ENCODE measurements around the gene TNFSF9. TPM values are rescaled to one million over a fixed set of nuclear protein-coding genes. Genes with fewer than 3 reads are reported as not detected.
A peak's percentile ranks its signal among the peaks of the same experiment; 100 is the strongest.

The TNFSF9 gene
- total and polyA plus RNA-seq, 2 of the 8 experiments (the other 6 are each of a cell fraction or from before 2014, with no cell fraction given), result 1.7 to 4.4 TPM

GRCh38 chr19:6576869-6577475 is 46.1 kb downstream of the TNFSF9 start:
- Histone ChIP-seq H2BK5ac (ENCODE audit: low read depth, low read length) (peak overlapping the region; percentile 98), H3K27me3 (replicated peaks in 1 of 4; ENCODE audit: control insufficient read depth in 3 of 4, extremely low read depth in 1 of 4, insufficient read depth in 3 of 4, low read length in 3 of 4) (no peaks in the 10 kb centered on the region), H2BK120ac (replicated peaks; ENCODE audit: low read depth, low read length) (peak overlapping the region; percentile 95), H3K4me1 (replicated peaks in 1 of 4; ENCODE audit: control insufficient read depth in 3 of 4, insufficient read depth in 4 of 4, low read length in 3 of 4) (peaks cover 0 to 4% (median 0%) of the 10 kb centered on the region in 4 experiments; a peak in 3 of 7 replicates), H2AK5ac (ENCODE audit: low read depth, low read length) (no peak overlapping the region), H4K5ac (ENCODE audit: insufficient read length, low read depth, low read length) (peak overlapping the region; percentile 44), H2AFZ (ENCODE audit: low read length) (no peak overlapping the region), H3K27ac (ENCODE audit: low read depth, low read length) (no peak overlapping the region; the same call in 1 of the 2 replicates), H3K56ac (replicated peaks; ENCODE audit: insufficient read length, low read depth, low read length) (peak overlapping the region; percentile 63), H3K4me2 (ENCODE audit: insufficient read depth in 1 of 2, low read depth in 2 of 2, low read length in 2 of 2) (no peak overlapping the region), H3K36me3 (ENCODE audit: control insufficient read depth in 2 of 4, insufficient read depth in 4 of 4, low read length in 3 of 4) (no peaks in the 10 kb centered on the region), H4K91ac (replicated peaks; ENCODE audit: insufficient read length, low read length) (peak overlapping the region; percentile 76), H2BK15ac (ENCODE audit: low read length) (no peak overlapping the region), H2BK20ac (ENCODE audit: low read length) (peak overlapping the region; percentile 72; the same call in 1 of the 2 replicates), H3K23me2 (ENCODE audit: low read depth, low read length) (peaks cover 2% of the 10 kb centered on the region; the same call in 1 of the 2 replicates), H3K79me1 (ENCODE audit: low read depth, low read length) (no peaks in the 10 kb centered on the region), H3K9me3 (ENCODE audit: insufficient read depth in 2 of 2, low read depth in 1 of 2, low read length in 1 of 2) (peaks cover 7 to 12% of the 10 kb centered on the region in 2 experiments), H3K23ac (ENCODE audit: insufficient read length) (no peak overlapping the region), H3K4ac (replicated peaks; ENCODE audit: insufficient read length, low read depth, low read length) (peak overlapping the region; percentile 94), H4K20me1 (replicated peaks in 1 of 2; ENCODE audit: control insufficient read depth in 1 of 2, insufficient read depth in 2 of 2, low read length in 2 of 2) (no peaks in the 10 kb centered on the region), H3K79me2 (ENCODE audit: control insufficient read depth in 1 of 2, insufficient read depth in 2 of 2, low read length in 2 of 2) (no peaks in the 10 kb centered on the region), H4K8ac (ENCODE audit: extremely low read depth, insufficient read depth, low read length) (no peak overlapping the region), H3K14ac (ENCODE audit: insufficient read length) (no peak overlapping the region), H3K9ac (replicated peaks in 1 of 4; ENCODE audit: extremely low read depth in 1 of 4, low read depth in 3 of 4, low read length in 3 of 4) (no peak overlapping the region), H2BK12ac (ENCODE audit: low read depth, low read length) (peak overlapping the region; percentile 39; the same call in 1 of the 2 replicates), H3K18ac (ENCODE audit: extremely low read depth, low read length) (no peak overlapping the region), H3K4me3 (ENCODE audit: extremely low read depth in 1 of 4, insufficient read depth in 2 of 4, low read depth in 3 of 4, low read length in 4 of 4) (no peak overlapping the region)
- ChIA-PET CTCF (ENCODE audit: partially characterized antibody) (interaction anchor here (0.7 kb wide), 1 partner anchor 89 kb away, joined by 3 read pairs; no protein-coding TSS in a partner anchor), POLR2A (ENCODE audit: partially characterized antibody) (no interaction called here)
- WGBS, 2 experiments (ENCODE audit: extremely low coverage in 1 of 2, insufficient coverage in 1 of 2, insufficient read length in 1 of 2, insufficient replicate concordance in 2 of 2, low coverage in 1 of 2, low lambda C conversion rate in 2 of 2, missing lambda C conversion rate in 1 of 2), result 88% methylated on average over 5 of the region's 5 CpGs; no CpG with 5 or more reads in 1 of the 2 experiments
- FAIRE-seq (no peak), DNase-seq (ENCODE audit: low read depth in 1 of 2, low spot score in 2 of 2) (no peak)
- TF ChIP-seq TAF1 (IDR thresholded peaks at IDR 0.05; ENCODE audit: low read depth, low read length) (no peak), E2F6 (IDR thresholded peaks at IDR 0.05) (no peak), MAX (IDR thresholded peaks at IDR 0.05) (no peak), KDM5A (IDR thresholded peaks at IDR 0.05; ENCODE audit: low read length) (no peak), SP1 (IDR thresholded peaks at IDR 0.05; ENCODE audit: low read depth, low read length) (no peak), CTCF (IDR thresholded peaks at IDR 0.05; ENCODE audit: control extremely low read depth in 1 of 3, insufficient read depth in 1 of 3, low read depth in 1 of 3, low read length in 3 of 3) (no peak), CBX5 (IDR thresholded peaks at IDR 0.05; ENCODE audit: low read depth, low read length) (no peak), GTF2F1 (IDR thresholded peaks at IDR 0.05; ENCODE audit: borderline replicate concordance, low read depth, low read length) (no peak), CEBPB (IDR thresholded peaks at IDR 0.05; ENCODE audit: low read depth, low read length) (no peak), SIRT6 (IDR thresholded peaks at IDR 0.05; ENCODE audit: low read length) (no peak)

All from H1 (cell line).